ENCODE measurements around the gene ERI2.
"Not testable (repeated sequence)": the region's sequence is repeated elsewhere in the genome, so short reads cannot be mapped to it uniquely, and the experiment has no call there.

The ERI2 gene

DNA sequence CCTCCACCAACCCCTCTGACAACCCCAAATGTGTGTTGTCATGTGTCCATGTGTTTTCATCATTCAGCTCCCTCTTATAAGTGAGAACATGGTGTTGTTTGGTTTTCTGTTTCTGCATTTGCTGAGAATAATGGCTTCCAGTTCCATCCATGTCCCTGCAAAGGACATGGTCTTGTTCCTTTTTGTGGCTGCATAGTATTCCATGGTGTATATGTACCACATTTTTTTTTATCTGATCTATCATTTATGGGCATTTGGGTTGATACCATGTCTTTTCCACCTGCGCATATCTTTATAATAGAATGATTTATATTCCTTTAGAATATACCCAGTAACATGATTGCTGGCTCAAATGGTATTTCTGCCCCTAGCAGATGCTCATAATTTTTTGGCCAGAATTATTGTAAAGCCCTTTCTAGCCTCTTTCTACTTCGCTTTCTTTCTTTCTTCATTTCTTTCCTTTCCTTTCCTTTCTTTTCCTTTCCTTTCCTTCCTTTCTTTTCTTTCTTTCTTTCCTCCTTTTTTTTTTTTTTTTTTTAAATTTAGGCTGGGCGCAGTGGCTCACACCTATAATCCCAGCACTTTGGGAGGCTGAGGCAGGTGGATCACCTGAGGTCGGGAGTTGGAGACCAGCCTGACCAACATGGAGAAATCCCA lies 12.8 kb upstream of the ERI2 start:
- DNase-seq, result no peak

DNA sequence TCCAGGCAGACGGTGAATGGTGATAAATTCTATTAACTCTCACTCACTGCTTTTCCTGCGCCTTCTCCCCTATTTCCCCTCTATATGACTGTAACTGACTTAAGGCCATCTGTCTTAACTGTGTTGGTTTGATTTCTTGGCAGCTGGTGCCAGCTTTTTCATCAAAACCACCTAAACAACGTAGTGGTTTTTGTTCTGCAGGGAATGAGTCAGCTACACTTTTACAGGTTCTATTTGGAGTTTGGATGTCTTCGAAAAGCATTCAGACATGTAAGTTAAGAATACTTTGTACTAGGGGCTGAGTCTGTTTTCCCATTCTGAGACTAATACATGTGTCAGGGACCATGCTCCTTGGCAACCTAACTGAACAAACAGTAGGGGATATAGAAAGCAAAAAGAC lies 8.5 kb upstream of the ERI2 start:
- no peak for DNase-seq

DNA sequence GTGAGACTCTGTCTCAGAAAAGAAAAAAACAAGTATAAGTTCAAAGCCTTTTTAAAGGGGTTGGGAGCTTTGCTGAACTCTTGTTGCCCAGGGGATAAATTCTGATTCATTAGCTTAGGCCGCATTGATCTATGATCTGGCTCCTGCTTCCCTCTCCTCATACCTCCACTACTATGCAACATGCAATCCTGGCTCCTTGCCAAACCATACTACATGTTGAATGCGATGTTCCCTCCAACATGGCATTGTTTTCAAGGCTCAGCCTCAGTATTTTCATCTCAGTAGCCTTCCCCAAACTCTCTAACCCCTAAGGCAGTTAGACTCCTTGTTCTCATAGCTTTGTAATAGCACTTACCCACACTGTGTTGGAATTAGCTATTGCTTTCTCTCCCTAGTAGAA lies 6.2 kb upstream of the ERI2 start:
- DNase-seq, result no peak

DNA sequence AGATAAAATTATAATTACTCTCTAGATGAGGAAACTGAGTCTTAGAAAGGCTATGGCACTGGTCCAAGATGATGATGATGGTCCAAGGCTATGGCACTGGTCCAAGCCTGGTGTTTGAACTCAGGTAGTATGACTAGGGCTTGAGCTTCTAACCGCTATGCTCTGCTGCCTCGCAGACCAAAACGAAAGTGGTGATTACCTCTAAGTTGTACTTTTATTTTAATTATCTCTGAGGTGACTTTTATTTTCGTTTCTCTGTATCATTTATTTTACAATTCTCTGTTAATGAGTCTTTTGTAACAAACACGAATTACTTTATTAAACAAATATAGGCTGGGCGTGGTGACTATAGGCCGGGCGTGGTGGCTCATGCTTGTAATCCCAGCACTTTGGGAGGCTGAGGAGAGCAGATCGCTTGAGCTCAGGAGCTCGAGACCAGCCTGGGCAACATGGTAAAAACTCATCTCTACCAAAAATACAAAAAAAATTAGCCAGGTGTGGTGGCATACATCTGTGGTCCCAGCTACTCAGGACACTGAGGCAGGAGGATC lies 5.7 kb upstream of the ERI2 start:
- DNase-seq, result no peak

DNA sequence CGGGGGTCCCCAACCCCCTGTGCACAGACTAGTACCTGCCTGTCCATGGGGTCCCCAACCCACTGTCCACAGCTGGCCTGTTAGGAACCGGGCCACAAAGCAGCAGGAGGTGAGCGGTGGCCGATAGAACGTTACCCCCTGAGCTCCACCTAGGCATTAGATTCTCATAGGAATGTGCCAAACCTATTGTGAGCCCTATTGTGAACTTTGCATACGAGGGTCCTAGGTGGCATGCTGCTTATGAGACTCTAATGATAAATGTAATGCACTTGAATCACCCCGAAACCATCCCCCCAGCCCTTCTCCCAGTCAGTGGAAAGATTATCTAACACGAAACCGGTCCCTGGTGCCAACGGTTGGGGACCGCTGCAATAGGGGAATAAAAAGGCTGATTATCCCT lies 1.6 kb upstream of the ERI2 start:
- DNase-seq, result no peak

DNA sequence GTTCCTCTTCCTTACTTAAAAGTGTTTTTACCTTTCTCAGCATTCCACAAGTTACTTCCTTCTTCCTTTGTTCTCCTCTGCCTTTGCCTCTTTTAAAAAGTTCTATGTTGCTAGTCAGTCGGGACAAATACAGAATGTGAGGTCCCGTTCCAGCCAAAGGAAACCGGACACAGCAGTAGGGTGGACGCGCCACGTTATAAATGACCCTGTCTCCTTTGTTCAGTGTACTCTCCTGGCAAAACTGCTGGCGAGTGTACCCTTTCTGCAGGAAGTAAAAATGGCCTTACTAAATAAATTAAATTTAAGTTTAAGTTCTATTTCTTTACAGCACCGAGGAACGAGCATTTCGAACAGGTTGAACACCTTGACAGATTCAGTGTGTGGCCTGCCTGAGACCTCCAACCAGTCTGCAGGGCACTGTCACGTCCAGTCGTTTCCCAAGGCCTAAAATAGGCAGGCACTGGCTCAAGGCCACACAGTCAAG lies 546 bp downstream of the ERI2 start:
- DNase-seq, result not testable (repeated sequence)

DNA sequence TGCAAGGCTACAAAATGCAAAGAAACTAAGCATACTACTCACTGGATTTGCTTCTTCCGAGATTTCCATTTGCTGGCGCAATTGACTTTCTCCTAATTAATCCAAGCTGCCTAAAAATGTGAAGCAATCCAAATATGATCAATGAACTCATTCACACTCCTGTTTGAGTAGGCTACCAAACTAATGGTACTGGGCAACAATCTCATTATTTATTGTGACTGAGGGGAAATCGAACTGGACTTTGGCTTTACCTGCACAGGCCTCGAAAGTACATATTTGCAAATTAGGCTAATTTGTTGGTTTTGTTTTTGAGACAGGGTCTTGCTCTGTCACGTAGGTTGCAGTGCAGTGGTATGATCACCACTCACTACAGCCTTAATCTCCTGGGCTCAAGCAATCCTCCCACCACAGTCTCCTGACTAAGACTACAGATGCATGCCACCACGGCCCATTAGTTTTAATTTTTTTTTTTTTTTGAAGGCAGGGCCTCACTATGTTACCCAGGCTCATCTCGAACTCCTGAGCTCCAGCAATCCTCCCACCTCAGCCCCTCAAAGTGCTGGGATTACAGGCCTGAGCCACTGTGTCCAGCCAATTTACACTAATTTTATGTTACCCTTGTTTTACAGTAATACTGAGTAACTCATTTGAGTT lies 2.6 kb downstream of the ERI2 start:
- DNase-seq, result no peak

DNA sequence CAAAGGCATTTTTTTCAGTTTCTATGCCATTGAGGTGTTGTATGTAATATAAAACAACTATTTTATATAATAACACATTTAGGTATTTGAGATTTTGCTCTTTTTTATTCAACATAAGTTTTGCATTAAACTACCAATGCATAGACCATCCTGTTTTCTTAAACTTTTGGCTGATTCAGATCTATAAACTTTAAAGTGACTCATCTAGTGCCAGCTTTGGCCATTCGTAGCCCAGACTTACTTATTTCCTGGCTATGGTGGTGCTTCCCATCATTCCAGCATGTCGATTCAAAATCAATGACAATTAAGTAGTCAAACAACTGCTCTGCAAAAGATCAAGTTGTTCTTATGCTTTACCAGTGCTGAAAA lies 3.1 kb downstream of the ERI2 start:
- no peak for DNase-seq

DNA sequence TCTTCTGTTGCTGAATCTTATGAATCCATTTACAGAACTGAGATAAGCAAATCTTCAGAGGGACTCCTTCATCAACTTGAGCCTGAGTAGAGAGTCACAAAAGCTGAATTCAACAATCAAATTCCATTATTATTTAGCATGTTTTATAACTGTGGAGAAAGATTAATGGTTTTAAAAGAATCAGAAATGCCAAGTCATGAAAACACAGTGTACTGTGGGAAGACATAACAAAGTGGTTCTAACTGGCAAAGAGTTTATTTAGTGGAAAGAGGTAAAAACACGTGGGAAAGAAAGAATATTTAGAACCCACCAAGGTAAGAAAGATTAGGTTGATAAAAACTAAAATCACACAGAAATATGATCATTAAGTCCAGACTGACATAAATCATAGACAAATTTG lies 5.0 kb downstream of the ERI2 start:
- no peak for DNase-seq

DNA sequence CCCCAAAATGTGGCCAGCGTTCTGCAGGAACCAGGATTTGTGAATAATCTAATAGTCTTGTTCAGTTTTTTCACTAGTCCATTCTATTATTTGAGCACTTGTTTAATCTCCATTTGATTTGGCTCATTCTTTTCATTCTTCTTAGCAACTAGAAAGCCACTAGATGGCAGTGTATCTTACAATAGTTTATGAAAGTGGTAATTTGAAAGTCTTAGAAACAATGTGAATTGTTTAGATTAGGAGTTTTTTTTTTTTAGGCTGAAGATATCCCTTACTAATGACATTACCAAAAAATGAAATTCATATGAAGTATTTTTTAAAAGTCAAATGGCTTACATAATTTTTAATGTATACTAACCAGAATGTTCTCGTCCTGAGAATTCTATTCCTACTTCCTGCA lies 6.7 kb downstream of the ERI2 start:
- DNase-seq, result peak in 1 of 51 donors; percentile 8

DNA sequence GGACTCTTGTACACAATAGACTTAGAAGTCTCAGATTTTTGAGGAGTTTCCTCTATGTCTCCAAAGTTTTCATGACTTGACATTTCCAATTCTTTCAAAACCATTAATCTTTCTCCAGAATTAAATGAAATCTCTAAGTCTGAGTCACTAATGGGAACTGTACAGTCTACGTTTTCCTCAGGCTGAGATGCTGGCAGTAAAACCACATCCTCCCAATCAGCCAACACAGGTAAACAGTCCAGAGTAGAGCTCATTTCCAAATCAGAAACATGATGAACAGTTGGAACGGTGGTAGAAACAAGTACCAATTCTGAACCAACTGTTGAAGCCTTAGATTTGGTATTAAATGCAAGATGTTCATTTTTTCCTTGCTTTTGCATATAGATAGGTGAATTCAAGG lies 7.9 kb downstream of the ERI2 start:
- no peak for DNase-seq

DNA sequence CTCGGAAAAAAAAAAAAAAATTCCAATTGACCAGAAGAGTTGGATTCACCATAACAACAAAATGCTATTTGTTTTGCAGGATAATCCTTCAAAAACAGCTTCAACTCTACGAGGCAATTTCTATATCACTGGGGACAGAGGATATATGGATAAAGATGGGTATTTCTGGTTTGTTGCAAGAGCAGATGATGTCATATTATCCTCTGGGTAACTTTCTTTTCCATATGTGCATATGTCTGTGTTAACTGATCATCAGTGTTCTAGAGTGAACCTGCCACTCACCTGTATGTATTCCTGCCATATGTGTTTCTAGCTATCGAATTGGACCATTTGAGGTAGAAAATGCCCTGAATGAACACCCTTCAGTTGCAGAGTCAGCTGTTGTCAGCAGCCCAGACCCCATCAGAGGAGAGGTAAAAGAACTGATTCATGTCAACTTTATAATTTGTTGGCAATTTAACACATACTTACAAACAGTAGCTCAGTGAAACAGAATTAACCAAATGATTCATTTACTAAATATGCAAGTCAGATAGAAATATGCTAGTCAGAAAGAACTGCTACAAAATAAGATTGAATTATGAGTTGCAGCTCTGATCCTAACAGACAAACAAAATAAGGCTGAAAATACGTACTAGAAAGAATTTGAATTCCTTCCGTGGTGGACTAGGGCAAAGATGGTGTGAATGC lies 14.2 kb downstream of the ERI2 start:
- DNase-seq, result no peak

DNA sequence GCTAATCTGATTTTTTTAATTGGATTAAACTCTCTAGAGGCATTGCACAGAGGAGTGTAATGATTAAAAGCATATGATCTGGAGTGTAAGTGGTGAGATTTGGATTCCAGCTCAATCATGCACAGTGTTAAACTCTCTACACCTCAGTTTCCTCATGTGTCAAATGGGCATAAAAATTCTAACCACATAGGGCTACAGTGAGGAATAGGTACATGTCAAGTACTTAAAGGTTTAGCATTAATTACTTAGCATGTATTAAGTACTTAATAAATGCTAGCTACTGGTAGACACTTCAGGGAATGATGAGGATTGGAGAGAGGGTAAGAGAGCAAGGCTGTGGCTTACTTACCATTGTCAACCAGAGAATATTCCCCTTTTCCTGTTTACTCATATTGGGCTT lies 17.1 kb downstream of the ERI2 start:
- DNase-seq, result no peak

DNA sequence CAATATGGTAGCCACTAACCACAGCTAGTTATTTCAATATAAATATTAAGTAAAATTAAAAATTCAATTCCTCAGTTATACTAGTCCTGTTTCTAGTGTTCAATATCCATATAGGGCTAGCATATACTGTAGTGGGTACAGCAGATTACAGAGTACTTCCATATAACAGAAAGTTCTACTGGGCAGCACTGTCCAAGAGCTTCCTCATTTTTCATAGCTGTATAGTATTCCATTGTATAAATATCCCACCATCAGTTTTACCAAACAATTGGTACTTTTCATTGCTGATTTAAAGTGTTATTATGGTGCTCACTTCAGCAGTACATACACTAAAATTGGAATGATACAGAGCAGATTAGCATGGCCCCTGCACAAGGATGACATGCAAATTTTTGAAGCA lies 22.1 kb downstream of the ERI2 start:
- no peak for DNase-seq

DNA sequence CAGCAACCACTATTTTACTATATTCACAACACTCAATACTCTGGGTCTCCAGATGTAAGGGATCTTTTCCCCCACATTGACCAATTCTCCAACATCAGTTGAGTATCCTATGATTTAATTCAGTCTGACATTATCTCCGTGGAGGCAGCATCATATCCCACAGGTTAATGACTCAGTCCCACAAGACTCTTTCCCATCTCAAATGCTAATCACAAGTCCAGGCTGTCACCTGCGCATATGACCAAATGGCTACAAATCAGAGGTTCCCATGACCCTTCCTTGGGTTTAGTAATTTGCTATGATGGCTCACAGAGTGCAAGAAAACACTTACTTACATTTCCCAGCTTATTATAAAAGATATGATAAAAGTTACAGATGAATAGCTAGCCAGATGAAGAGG lies 23.8 kb downstream of the ERI2 start:
- DNase-seq, result no peak

DNA sequence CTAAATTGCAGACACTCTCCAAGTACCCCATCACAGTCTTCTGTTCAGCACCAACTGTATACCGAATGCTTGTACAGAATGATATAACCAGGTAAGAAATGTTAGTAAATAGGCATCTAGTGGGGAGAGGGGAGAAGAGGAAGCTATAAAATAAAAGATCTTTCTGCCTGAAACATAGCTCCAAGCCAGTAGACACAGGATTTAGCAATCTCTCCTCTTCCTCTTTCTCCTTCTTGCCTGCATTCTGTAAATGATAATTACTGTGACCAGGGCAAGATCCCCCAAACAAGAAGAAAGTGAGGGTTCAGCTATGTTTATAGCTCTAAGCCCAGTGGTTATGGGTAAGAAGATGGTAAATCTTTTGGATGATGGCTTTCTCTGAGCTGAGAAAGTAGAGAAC lies 24.6 kb downstream of the ERI2 start:
- DNase-seq, result no peak

DNA sequence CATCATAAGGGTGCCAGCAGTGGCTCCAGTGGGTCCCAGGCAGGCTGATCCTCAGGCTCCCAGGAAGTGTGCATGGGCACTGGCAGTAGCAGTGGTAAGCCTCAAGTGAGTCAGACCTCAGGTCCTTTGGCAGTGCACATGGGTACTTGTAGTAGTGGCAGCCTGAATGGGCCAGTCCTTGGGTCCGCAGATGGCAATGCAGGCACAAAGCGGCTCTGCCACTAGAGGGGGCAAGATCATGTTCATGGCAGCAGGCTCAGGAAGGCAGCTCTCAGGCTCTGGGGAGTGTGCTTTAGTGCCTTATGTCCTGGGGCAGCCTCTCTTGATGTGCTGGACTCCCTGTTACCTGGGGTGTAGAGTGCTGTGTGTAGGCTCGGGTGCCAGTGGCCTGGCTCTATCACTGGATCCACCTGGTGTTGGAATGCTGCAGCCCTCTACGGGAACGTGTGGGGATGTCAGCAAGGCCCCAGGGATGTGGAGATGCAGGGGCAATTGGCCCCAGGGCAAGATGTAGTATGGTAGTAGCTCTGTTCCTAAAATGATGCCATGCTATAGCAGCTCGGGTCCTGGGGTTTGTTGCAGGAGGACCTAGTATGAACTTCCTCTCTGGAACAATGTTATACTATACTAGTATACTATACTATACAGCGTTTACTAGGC lies 31.4 kb downstream of the ERI2 start:
- DNase-seq, result peak in 6 of 51 donors; percentile 1 to 11 (median 1)

DNA sequence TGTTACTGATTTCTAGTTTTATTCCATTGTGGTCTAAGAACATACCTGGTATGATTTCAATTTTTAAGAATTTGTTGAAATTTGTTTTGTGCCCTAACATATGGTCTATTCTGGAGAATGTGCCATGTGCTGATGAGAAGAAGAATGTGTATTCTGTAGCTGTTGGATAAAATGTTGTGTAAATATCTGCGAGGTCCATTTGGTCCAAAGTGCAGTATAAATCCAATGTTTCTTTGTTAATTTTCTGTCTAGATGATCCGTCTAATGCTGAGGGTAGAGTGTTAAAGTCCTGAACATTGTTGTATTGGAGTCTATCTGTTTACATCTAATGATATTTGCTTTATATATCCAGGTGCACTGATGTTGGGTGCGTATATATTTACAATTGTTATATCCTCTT lies 32.6 kb downstream of the ERI2 start:
- no peak for DNase-seq

DNA sequence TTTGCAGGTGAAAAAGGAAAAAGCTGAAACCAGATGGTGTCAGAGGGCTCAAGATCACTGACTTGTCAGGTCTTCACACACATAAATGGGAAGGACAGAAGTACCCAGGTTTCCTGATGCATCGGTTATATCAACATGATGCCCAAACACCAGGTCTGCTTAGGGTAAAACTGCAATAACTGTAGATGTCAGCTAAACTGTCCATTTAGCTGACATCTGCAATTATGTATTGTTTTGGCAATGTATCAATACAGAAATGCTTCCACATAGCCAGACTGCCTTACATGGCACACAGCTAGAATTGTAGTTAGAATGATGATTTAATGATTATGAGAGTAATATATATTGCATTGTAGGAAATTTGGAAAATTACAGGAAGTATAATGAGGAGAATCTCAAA lies 37.5 kb downstream of the ERI2 start:
- no peak for DNase-seq

DNA sequence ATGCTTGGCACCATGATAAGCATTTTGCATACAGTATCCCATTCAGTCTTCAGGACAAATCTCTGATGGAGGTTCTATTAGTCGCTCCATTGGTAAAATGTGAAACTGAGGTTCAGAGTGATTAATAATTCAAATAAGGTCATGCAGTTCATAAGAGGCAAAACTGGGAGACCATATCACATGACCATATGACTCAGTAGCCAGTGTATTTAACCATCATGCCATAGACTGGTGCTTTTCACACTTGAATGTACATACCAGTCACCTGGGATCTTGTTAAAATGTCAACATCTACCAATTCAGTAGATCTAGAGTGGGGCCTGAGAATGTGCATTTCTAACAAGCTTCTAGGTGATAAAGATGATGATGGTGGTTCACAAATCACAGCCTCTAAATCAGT lies 38.2 kb downstream of the ERI2 start:
- DNase-seq, result no peak

DNA sequence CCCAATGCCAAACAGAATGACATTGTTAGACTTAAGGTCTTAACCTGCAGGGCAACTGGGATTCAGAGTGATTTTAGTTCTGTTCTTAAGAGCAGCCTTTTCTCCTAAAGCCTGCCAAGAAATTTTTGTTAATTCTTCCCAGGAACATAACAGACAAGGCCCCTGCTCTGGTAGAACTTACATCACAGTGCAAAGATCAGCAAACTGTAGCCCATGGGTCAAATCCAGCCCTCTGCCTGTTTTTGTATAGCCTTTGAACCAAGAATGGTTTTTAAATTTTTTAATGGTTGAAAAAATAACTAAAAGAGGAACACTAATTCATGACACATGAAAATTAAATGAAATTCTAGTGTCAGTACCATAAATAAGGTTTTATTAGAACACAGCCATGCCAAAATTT lies 38.7 kb downstream of the ERI2 start:
- no peak for DNase-seq

DNA sequence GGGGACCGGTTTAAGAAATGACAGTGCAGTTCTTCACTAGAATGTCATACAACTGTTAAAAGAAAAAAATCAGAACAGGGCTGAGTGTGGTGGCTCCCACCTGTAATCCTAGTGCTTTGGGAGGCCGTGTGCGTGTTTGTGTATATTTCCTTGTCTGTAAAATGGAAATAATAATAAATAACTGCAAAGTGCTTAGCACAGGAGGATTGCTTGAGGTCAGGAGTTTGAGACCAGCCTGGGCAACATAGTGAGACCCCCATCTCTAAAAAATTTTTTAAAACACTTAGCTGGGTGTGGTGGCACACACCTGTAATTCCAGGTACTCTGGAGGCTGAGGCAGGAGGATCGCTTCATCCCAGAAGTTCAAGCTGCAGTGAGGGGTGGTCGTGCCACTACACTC lies 40.0 kb downstream of the ERI2 start:
- no peak for DNase-seq
